Activated T-cell treated with anti-CD3 and anti-CD28 coated beads, Interleukin-2, amount 50 U/mL, for 24 hours (primary cell): ENCODE data around the gene MED13L.
A peak's percentile ranks its signal among the peaks of the same experiment; 100 is the strongest.

ENCODE experiments used
- DNase-seq: peaks from one replicate; pipeline ENCODE4 v3.0.0-alpha.2; 2020
- H3K27ac Mint-ChIP-seq: 2 replicates; pipeline ENCODE4 v1.8.0; 2020; ENCODE audit warnings: mild to moderate bottlenecking, mixed read lengths
- H3K27me3 Mint-ChIP-seq: 2 replicates; pipeline ENCODE4 v1.8.0; 2020; ENCODE audit warnings: mixed read lengths
- H3K36me3 Mint-ChIP-seq: 2 replicates; pipeline ENCODE4 v1.8.0; 2020; ENCODE audit warnings: low read depth, mixed read lengths
- H3K4me1 Mint-ChIP-seq: 2 replicates; pipeline ENCODE4 v1.8.0; 2020; ENCODE audit warnings: low read depth, mixed read lengths
- H3K4me3 Mint-ChIP-seq: 2 replicates; pipeline ENCODE4 v1.8.0; 2020; ENCODE audit warnings: mild to moderate bottlenecking, moderate library complexity, mixed read lengths
- H3K9me3 Mint-ChIP-seq: 2 replicates; pipeline ENCODE4 v1.8.0; 2020; ENCODE audit warnings: mixed read lengths

MED13L gene

DNA sequence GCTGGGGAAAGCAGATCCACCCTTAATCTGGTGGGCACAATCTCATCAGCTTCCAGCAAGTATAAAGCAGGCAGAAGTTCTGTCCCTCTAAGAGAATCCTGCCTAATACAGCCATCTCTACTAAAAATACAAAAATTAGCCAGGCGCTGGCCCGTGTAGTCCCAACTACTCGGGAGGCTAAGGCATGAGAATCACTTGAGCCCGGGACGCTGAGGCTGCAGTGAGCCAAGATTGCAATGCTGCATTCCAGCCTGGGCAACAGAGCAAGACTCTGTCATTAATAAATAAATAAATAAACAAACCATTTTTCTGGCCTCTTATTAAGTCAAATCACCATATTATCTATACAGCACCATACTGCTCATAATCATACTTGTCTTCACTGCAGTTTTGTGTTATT, 111.2 kb downstream of the MED13L start:
- no peak for DNase-seq
- no peaks in the 10 kb centered on the region for H3K36me3 Mint-ChIP-seq
- no peak overlapping the region for H3K27ac Mint-ChIP-seq
- H3K27me3 Mint-ChIP-seq = no peaks in the 10 kb centered on the region
- peaks cover 69% of the 10 kb centered on the region for H3K4me1 Mint-ChIP-seq
- no peaks in the 10 kb centered on the region for H3K9me3 Mint-ChIP-seq
- no peak overlapping the region for H3K4me3 Mint-ChIP-seq

DNA sequence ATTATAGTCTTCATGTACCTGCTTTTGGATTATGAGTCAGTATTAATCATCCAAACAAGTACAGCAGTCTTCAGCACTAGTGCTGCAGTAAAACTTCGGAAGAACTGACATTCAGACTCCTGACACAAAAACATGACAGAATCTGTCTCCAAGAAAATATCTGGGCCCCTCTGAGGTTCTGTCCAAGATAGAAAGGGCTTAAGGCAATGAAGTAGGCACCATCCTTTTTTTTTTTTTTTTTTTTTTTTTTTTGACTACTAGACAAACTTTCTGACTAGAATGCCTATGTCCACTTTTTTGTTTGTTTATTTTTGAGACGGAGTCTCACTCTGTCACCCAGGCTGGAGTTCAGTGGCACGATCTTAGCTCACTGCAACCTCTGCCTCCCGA, 112.5 kb downstream of the MED13L start:
- H3K36me3 Mint-ChIP-seq = no peaks in the 10 kb centered on the region
- H3K27ac Mint-ChIP-seq = peak overlapping the region; percentile 71
- H3K9me3 Mint-ChIP-seq = no peaks in the 10 kb centered on the region
- no peak overlapping the region for H3K4me3 Mint-ChIP-seq
- no peak for DNase-seq
- no peaks in the 10 kb centered on the region for H3K27me3 Mint-ChIP-seq
- peaks cover 66% of the 10 kb centered on the region for H3K4me1 Mint-ChIP-seq

DNA sequence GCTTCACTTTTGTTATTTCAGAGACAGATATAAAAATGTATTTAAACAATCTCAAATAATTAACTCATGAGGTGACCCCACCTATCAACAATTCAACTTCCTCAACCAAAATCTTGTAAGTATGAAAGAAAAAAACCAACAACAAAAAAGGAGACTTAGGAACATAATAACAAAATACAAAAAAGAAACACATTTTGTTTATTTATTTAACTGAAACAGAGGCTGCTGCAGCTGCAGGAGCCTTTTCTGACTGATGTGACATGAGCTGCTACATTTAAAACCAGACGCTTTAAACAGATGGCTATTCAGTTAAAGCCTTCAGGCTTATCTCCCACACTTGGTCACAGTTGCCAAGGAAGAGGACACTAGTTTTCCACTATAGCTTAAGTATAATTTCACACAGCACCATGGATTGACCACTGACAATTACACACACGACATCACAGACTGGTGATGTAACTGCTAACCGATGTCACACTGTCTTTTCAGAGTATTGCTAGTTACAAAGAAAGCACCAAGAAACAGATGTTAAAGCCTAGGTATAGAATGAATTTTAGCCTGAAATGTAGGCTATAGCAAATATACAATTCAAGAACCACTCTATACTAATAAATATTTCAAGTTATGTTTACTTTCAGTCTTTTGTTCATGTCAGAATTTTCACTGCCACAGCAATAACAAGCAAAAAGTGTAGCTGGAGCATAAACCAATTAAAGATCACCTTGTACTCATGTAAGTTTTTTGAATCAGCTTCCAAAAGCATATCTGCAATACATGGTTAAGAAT, 113.0 kb downstream of the MED13L start:
- H3K36me3 Mint-ChIP-seq = no peaks in the 10 kb centered on the region
- H3K4me3 Mint-ChIP-seq = peak overlapping the region; percentile 4
- no peaks in the 10 kb centered on the region for H3K9me3 Mint-ChIP-seq
- peak overlapping the region; percentile 71 for H3K27ac Mint-ChIP-seq
- no peaks in the 10 kb centered on the region for H3K27me3 Mint-ChIP-seq
- peaks cover 62% of the 10 kb centered on the region for H3K4me1 Mint-ChIP-seq
- no peak for DNase-seq

DNA sequence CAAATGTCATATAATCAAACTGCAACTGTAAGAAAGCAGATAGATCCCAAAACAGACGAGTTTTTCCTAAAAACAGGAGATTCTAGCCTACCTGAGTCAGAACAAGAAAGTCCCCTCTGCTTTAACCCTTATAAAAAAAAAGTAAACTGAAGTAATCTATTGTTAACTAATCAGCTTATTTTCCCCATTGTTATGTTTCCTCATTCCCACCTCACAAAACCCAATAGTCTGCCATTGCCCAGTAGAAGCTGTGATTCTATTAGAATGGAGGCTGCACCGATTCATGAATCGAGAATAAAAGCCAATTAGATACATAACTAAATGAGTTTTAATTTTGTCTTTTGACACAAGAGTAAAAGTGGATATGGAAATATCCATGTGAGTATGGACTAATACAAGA, 115.4 kb downstream of the MED13L start:
- no peaks in the 10 kb centered on the region for H3K27me3 Mint-ChIP-seq
- peaks cover 70% of the 10 kb centered on the region for H3K4me1 Mint-ChIP-seq
- H3K9me3 Mint-ChIP-seq = no peaks in the 10 kb centered on the region
- no peaks in the 10 kb centered on the region for H3K36me3 Mint-ChIP-seq
- DNase-seq = no peak
- no peak overlapping the region for H3K4me3 Mint-ChIP-seq
- H3K27ac Mint-ChIP-seq = no peak overlapping the region

DNA sequence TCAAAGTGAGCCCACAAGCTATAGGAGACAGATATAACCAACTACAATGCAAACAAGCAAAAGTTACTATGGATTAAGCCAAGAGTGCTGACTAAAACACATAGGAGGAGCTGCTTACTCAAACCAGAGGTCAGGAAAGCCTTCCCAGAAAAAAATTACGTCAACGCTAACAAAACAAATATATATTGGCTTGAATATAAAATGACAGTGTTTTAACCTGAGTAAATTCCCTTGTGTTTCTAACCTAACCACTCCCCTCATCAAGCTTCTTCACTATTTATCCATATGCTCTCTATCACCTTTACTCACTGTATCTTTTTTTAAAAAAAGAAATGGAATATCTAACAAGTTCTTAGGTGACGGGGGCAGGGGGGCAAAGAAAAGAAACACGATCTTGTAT, 115.9 kb downstream of the MED13L start:
- H3K4me1 Mint-ChIP-seq = peaks cover 74% of the 10 kb centered on the region
- H3K36me3 Mint-ChIP-seq = no peaks in the 10 kb centered on the region
- no peaks in the 10 kb centered on the region for H3K9me3 Mint-ChIP-seq
- H3K4me3 Mint-ChIP-seq = no peak overlapping the region
- H3K27ac Mint-ChIP-seq = no peak overlapping the region
- no peaks in the 10 kb centered on the region for H3K27me3 Mint-ChIP-seq
- DNase-seq = no peak

DNA sequence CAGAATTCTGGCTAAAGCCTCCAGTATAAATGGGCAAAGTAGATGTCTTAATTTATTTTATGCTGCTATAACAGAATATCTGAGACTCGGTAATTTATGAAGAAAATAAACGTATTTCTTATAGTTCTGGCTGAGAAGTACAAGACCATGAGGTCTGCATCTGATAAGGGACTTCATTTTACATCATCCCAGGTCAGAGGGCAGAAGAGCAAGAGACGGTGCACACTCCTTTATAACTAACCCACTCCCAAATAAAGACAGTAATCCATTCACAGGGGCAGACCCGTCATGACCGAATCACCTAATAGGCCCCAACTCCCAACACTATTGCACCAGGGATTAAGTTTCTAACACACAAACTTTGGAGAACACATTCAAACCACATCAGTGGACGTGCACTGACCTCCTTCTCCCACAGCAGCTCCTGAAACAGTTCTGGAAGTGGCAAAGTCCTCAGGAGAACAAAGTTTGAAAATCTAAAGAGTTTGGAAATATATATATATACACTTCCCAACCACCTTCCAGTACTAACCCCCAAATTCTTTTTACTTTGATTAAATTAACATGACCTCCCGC, 116.5 kb downstream of the MED13L start:
- Mint-ChIP-seq H3K27me3 (no peaks in the 10 kb centered on the region), H3K9me3 (no peaks in the 10 kb centered on the region), H3K4me1 (peaks cover 71% of the 10 kb centered on the region), H3K36me3 (no peaks in the 10 kb centered on the region), H3K27ac (no peak overlapping the region), H3K4me3 (no peak overlapping the region)
- DNase-seq = no peak

DNA sequence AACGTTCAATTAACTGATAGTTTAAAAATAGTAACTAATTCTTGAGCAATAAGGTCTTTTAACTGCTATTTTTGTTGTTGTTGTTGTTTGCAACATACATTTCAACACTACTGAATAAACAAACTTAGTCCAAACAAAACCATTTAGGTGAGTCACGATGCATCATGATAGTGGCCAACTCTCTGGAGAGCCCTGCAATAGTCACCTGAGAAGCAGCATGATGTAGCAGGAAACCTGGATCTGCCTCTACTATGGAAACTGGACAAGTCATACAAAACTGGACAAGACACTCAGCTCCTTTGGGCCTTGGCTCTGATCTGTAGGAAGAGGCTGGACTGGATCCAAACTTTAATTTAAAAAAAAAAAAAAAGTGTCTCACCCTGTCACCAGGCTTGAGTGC, 117.3 kb downstream of the MED13L start:
- H3K4me1 Mint-ChIP-seq = peaks cover 67% of the 10 kb centered on the region
- no peak for DNase-seq

DNA sequence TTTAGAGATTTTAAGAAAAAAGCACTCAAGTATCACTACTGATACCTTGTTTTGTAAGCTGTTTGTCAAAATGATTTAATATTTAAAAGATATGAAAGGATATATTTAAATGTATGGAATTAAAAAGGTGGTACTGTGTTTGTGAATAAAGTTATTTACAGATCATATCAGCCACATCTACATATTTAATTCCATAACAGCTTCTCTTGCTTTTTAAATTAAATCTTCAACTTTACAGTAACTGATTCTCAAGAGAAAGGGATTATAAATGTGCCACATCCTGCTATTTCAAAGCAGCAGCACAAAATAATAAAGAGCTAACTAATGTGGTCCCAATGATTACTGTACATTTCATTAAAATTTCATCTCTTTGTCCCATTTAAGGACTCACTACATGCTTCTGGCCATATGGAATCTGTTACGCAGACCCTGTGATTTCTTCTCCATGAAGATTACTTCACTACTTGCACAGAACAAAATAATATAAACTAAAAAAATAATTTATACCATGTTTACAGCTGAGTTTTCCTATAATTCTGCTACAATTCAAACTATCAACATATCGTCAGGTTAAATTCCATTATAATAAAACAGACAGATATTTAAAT, 117.8 kb downstream of the MED13L start:
- Mint-ChIP-seq H3K27me3 (no peaks in the 10 kb centered on the region), H3K27ac (no peak overlapping the region), H3K9me3 (no peaks in the 10 kb centered on the region), H3K36me3 (no peaks in the 10 kb centered on the region), H3K4me3 (no peak overlapping the region), H3K4me1 (peaks cover 62% of the 10 kb centered on the region)
- DNase-seq = no peak

More for the DNA sequence above, 117.3 kb downstream of the MED13L start:
- H3K27me3 Mint-ChIP-seq = no peaks in the 10 kb centered on the region
- H3K9me3 Mint-ChIP-seq = no peaks in the 10 kb centered on the region
- no peak overlapping the region for H3K27ac Mint-ChIP-seq
- no peak overlapping the region for H3K4me3 Mint-ChIP-seq
- H3K36me3 Mint-ChIP-seq = no peaks in the 10 kb centered on the region

DNA sequence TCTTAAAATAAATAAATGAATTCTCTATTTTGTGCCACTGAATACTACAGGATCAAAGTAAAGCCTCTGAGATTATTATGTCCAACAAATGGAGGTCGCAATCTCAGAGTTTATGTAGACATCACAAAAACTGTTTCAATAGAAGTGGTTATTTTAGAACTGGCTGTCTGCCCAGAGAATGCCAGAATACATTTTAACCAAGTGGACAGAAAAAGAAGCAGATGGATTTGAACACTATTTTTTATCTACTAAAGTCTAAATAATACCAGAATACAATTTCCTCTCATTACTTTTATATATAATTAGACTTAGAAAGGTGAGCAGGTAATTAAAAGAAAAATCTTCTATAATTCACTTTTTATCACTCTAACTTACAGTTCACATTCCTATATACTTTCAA, 118.3 kb downstream of the MED13L start:
- Mint-ChIP-seq H3K4me3 (no peak overlapping the region), H3K9me3 (no peaks in the 10 kb centered on the region), H3K27ac (no peak overlapping the region), H3K4me1 (peaks cover 58% of the 10 kb centered on the region), H3K27me3 (no peaks in the 10 kb centered on the region), H3K36me3 (no peaks in the 10 kb centered on the region)
- DNase-seq = no peak

DNA sequence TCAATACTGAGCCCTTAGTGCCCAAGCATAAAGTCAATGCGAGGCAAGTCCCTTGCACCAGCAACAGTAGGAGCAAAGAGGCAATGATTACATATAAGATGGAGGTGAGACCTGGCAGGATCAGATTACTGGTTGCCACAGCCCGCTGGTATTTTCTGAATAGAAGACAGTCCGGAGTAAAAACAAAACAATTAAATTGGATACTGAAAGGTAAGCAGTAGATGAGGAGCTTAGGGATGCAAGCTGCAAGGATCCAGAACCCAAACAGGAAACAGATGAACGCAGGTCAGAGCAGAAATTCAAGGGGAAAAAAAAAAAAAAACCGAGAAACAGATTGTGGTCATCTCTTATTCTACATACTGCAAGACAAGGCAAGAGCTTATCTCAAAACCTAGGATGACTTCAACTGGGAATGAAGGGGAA, 119.6 kb downstream of the MED13L start:
- DNase-seq = no peak
- H3K27ac Mint-ChIP-seq = no peak overlapping the region
- no peaks in the 10 kb centered on the region for H3K9me3 Mint-ChIP-seq
- H3K36me3 Mint-ChIP-seq = no peaks in the 10 kb centered on the region
- H3K4me1 Mint-ChIP-seq = peaks cover 62% of the 10 kb centered on the region
- H3K4me3 Mint-ChIP-seq = no peak overlapping the region
- H3K27me3 Mint-ChIP-seq = no peaks in the 10 kb centered on the region

DNA sequence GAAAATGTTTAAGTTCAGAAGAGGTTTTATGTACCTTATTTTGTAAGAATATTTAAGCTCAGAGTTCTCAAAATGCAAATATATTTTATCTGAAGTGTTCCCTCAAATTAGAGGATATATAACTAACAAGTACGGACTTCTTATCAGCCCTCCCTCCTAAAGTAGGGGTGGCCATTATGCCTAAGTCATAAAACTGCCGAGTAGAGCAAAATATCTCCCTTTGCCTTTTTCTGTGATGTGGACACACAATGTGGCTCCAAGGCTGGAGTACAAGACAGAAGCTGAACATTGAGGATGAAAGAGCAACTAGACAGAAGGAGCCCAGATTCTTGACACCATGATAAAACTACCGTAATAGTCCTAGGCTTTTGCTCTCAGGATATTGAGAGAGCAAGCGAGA, 120.9 kb downstream of the MED13L start:
- Mint-ChIP-seq H3K9me3 (no peaks in the 10 kb centered on the region), H3K36me3 (no peaks in the 10 kb centered on the region), H3K4me1 (peaks cover 62% of the 10 kb centered on the region), H3K27me3 (no peaks in the 10 kb centered on the region), H3K27ac (no peak overlapping the region), H3K4me3 (no peak overlapping the region)
- DNase-seq = no peak

DNA sequence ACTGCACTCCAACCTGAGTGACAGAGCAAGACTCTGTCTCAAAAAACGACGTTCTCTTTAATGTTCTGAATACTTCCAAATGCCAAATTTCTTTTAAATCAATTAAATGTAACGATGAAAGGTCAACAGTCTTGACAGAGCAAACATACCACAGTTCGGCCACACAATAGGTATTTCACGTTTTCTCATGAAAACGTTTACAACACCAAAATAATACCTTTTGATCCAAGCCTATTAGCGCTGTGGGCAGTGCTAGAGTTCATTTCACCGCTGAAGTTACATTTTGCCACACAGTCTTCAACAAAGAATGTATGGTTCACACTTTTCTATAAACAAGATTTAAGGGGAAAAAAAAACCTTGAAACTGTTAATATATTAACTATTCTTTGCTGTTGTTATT, 122.1 kb downstream of the MED13L start:
- H3K4me1 Mint-ChIP-seq = peaks cover 65% of the 10 kb centered on the region
- no peaks in the 10 kb centered on the region for H3K36me3 Mint-ChIP-seq
- DNase-seq = no peak
- H3K27me3 Mint-ChIP-seq = no peaks in the 10 kb centered on the region
- H3K27ac Mint-ChIP-seq = no peak overlapping the region
- H3K4me3 Mint-ChIP-seq = no peak overlapping the region
- no peaks in the 10 kb centered on the region for H3K9me3 Mint-ChIP-seq

DNA sequence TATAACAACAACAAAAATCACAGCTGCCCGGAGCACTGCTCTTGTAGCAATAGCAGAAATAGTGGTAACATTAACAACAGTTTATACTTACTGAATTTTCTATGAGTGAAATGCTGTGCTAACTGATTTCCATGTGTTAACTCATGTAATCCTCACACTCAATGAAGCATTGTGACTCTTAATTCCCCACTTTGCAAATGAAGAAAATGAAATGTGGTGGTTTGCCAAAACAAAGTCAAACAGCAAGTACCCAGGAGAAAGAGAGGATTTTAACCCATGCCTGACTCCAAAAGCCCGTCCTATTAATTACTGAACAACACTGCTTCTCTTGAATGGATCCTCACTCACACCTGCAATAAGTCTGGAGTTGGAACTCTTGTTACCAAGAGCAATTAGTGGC, 123.5 kb downstream of the MED13L start:
- no peak for DNase-seq
- H3K27me3 Mint-ChIP-seq = no peaks in the 10 kb centered on the region
- H3K4me1 Mint-ChIP-seq = peaks cover 73% of the 10 kb centered on the region
- no peaks in the 10 kb centered on the region for H3K36me3 Mint-ChIP-seq
- H3K4me3 Mint-ChIP-seq = no peak overlapping the region
- H3K9me3 Mint-ChIP-seq = no peaks in the 10 kb centered on the region
- no peak overlapping the region for H3K27ac Mint-ChIP-seq

DNA sequence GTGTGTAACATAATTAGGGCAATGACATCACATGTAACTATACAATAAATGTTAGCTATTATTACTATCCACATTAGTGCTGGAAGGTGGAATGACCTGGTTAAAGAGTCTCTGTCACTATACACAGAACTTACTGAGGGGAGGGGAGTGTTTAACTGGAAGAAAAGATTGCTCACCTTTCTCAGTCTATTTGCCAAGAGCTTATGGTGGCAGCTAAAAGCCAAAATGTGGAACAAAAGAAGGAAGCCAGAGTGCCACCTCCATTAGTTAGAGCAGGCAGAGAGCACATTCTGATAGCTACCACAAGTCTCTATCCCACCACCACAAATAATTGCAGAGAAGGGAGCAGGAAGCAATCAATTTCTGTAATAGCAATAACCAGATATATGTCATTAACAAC, 124.4 kb downstream of the MED13L start:
- no peak for DNase-seq
- H3K4me3 Mint-ChIP-seq = no peak overlapping the region
- peaks cover 72% of the 10 kb centered on the region for H3K4me1 Mint-ChIP-seq
- no peak overlapping the region for H3K27ac Mint-ChIP-seq
- no peaks in the 10 kb centered on the region for H3K27me3 Mint-ChIP-seq
- no peaks in the 10 kb centered on the region for H3K9me3 Mint-ChIP-seq
- no peaks in the 10 kb centered on the region for H3K36me3 Mint-ChIP-seq

DNA sequence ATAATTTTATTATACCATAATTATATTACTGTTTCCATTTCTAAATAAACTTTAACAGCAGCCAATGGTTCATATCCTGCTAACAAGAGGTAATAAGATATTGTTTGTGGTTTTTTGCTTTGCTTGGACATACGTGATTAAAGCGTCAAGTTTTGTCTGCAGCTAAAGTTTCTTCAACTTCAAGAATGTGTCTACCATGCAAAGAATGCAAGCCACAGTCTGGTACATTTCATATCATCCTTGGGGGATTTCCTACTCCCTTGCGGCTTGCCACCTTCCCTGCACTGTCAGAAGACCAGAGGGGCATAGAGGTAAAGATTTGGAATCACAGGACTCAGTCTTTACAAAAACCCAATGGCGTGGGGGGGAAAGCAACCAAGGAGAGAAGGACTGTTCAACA, 125.2 kb downstream of the MED13L start:
- no peak overlapping the region for H3K4me3 Mint-ChIP-seq
- no peak overlapping the region for H3K27ac Mint-ChIP-seq
- H3K4me1 Mint-ChIP-seq = peaks cover 63% of the 10 kb centered on the region
- no peak for DNase-seq
- no peaks in the 10 kb centered on the region for H3K36me3 Mint-ChIP-seq
- no peaks in the 10 kb centered on the region for H3K9me3 Mint-ChIP-seq
- H3K27me3 Mint-ChIP-seq = no peaks in the 10 kb centered on the region
